GM21576 (cell line): Measurements from ENCODE around the gene CAGE1.

Source experiments
- ATAC-seq: cut with Tn5 transposase; IDR thresholded peaks from one replicate; pipeline ENCODE4 v1.9.1; 2021; ENCODE audit warnings: mild to moderate bottlenecking, moderate library complexity; ENCODE audit not compliant: unreplicated experiment

CAGE1 gene

GRCh38 chr6:7389451-7390225, at the start of gene CAGE1, which contains the start of gene RIOK1:
CAGE1 (minus strand) TSS chr6:7389742; CDS start chr6:7387173, 2,569 bp downstream.
RIOK1 (plus strand) TSS chr6:7389808; CDS start chr6:7390003, 195 bp downstream.
- ATAC-seq = peak; percentile 96

DNA sequence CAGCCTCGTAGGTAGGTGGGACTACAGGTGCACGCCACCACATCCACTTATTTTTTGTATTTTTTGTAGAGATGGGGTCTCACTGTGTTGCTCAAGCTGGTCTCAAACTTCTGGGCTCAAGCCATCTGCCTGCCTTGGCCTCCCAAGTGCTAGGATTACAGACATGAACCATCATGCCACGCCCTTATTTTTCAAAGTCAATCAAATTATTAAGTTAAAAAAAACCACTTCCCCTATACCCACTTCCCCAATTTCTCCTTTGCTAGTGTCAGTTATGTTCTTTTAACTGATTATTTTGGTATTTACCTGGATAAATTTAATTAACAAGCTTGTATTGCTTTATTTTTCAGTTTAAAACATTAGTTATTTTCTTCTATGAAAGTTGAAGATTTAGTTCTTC, 49.7 kb upstream of the CAGE1 start:
- no peak for ATAC-seq

DNA sequence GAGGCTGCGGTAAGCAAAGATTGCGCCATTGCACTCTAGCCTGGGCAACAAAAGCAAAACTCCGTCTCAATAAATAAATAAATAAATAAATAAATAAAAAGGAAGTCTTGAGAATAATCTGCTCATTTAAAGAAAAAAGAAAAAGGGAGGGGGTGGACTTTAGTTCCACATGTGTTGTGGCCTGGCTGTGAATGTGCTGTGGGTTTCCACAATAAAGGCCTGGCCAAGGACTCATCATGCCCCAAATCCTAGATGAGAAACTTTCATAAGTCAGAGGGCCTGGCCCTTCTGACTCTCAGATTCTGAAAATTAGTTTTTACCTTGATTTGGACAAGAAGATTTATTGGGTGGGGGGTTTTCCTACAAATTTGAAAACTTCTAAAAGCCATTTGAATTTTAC, 48.5 kb upstream of the CAGE1 start:
- no peak for ATAC-seq

GRCh38 chr6:7434672-7435071, 45.1 kb upstream of the CAGE1 start:
- no peak for ATAC-seq

DNA sequence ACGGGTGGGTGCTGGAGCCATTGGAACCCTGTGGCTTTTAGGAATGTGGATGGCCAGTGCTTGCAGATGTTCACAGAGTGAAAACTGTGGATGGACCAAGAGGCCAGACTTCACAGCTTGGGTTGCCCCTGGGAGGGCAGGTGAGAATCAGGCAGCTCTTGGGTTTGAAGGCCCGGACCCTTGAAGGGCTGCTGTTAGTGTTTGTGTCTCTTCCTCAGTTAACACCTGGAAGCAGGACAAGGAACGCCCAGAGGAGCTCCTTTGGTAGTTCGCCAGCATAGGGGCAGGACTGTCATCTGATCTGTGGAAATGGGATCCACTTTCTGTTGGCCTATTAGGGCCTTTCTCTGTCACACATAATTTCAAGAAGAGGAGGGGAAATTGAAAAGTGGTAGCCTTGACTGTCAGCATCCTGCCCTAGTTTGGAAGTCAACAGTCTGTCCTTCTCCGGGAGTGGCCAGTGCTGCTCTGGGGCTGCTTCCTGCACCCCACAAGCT, 43.6 kb upstream of the CAGE1 start:
- no peak for ATAC-seq

GRCh38 chr6:7432391-7433120, 43.0 kb upstream of the CAGE1 start:
- no peak for ATAC-seq

DNA sequence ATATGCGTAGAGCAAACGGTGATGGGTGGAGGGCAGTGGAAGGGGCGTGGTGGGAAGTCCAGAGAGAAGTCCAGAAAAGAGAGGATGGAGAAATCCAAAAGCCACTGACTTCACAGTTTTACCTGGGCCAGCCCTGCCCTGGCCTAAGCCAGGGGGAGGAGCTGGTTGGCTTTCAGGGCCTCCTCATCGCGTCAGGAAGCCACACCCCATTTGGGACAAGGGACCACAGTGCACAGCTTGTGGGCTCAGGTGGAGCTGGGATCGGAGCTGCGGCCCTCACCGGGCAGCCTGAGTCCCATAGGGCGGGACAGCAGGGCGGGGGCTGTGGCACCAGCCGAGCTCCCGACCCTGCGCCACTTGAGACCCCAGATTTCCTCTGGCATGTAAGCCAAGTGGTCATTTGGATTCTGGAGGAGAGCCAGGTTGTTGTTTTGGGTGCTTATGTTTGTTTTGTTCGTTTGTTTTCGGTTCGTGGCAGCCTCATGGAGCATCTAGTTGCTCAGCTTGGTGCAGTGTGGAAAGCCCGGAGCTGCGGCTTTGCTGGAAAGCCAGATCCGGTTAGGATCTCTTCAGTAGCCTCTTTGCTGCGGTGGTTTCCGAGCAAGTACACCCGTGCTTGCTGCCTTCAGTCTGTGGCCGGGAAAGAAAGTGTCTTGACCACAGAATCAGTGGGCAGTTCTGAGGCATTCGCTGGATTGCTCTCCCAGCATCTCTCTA, 42.3 kb upstream of the CAGE1 start:
- no peak for ATAC-seq

DNA sequence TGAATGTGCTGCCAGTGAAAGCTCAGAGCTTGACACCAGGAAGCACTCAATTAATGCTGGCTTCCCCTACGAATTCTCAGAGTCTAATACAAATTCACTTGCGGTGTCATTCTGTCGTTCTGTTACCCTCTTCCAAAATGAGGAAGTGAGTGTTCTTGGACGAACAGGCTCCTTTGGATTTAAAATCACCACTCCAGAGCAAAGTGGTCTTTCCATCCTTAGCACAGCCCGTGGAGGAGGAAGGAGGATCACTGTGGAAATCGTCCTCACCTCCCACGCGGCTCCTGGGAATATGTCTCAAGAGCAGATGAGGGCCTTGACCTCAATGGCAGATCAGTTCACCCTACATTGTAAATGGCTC, 41.8 kb upstream of the CAGE1 start:
- no peak for ATAC-seq

- no peak for ATAC-seq
Measured at GRCh38 chr6:7426447-7427169, 37.1 kb upstream of the CAGE1 start.

GRCh38 chr6:7425808-7426190, 36.3 kb upstream of the CAGE1 start:
- ATAC-seq = no peak

DNA sequence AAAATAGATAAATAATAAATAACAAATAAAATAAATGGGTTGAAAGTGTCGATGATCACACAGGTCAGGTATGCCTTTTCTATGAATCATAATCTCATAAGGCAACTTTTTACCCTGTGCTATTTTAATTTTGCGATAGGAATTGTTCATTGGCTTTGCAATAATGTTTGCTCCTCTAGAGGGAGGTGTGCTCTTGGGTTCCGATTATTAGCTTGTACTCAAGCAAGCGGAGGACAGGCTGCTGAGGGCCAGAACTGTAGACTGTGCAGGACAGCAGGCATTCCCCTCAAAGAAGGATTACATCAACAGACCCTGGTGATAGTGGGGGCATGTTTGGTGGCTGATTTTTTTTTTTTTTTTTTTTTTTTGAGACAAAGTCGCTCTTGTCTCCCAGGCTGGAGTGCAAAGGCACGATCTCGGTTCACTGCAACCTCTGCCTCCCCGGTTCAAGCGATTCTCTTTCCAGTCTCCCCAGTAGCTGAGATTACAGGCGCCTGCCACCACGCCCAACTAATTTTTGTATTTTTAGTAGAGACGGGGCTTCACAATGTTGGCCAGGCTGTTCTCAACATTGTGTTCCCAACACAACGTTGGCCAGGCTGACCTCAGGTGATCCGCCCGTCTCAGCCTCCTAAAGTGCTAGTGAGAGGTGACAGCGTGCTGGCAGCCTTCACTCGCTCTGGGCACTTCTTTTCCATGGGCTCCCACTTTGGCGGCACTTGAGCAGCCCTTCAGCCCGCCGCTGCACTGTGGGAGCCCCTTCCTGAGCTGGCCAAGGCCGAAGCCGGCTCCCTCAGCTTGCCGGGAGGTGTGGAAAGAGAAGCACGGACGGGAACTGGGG, 35.6 kb upstream of the CAGE1 start:
- no peak for ATAC-seq

DNA sequence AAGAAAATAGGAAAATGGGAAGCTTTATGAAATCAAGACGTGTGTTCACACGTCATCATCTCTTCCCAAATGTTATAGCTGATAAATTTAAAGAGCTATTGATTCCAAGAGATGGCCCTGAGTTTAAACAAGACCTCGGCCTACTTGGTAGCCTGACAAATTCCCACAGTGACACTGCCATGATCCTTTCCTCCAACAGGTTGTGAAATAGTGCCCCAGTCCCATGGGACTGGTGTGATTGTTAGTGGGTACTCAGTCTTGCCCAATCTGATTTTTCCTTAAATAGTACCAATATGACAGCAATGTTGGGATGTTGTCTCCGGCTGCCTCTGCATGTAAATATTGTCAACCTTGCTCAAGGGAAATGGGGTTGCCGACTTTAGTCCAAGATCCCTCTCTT, 34.5 kb upstream of the CAGE1 start:
- ATAC-seq = no peak

GRCh38 chr6:7421066-7421465, 31.5 kb upstream of the CAGE1 start:
- no peak for ATAC-seq

- ATAC-seq = no peak
Measured at GRCh38 chr6:7419065-7419464, 29.5 kb upstream of the CAGE1 start.

- no peak for ATAC-seq
Measured at GRCh38 chr6:7418238-7418905, 28.8 kb upstream of the CAGE1 start.

GRCh38 chr6:7417684-7418083, 28.1 kb upstream of the CAGE1 start:
- no peak for ATAC-seq

- no peak for ATAC-seq
Measured at GRCh38 chr6:7414811-7415210, 25.3 kb upstream of the CAGE1 start.

DNA sequence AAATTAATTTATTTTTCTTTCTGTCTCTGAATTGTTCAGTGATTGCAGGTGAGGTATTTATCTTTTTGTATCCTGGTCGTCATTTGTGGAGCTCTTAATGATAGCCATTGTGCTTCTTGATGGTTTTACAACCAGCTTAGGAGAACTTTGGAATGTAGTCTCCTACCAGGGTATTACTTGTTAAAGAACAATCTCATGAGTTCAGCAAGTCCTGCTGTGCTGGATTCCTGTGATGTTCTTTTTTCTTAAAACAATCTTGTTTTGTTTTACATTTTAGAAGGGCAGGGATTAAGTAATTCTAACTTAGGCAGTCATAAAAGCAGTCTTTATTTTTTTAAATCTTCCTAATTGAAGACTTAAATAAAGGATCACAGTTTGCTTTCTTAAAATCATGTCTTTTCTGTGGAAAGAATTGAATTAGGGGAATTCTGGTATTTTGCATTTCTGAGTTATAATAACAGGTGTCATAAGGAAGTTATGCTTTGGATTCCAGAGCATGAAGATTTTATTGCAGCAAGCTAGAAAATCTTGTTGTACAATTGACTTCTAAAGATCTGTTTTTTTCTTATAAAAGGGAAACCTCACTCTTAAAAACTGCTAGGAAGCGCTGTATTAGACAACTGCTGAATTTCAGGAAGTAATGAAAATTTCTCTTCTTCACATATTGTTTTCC, 23.7 kb upstream of the CAGE1 start:
- ATAC-seq = no peak

DNA sequence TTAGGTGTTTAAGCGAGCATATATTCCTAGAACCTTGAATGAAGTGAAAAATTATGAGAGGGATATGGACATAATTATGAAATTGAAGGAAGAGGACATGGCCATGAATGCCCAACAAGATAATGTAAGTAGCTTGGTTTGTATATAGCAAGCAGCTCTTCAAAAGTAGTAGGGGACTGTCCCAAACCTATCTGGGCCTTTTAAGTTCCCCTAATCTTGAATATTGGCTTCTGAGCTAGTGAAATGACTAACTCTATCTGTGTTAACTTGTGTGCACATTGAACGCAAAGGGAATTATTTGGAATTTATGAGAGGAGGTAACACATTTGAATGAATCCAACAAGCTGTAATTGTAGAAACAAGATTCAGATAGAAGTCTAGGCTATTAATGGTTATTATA, 21.8 kb upstream of the CAGE1 start:
- ATAC-seq = no peak
